ENCODE results near the gene ARRB1.

GRCh38 chr11:75301601-75302345 lies 49.7 kb downstream of the ARRB1 start:
- TF ChIP-seq CTCF (IDR thresholded peaks at IDR 0.05; ENCODE audit: low read depth, low read length) (no peak), EZH2phosphoT487 (IDR thresholded peaks at IDR 0.05; ENCODE audit: low read depth) (no peak)

All from OCI-LY3 (cell line).